Measurements from ENCODE around the gene CRB1. TPM values are rescaled to one million over a fixed set of nuclear protein-coding genes. Genes with fewer than 3 reads are reported as not detected.

The CRB1 gene
- total RNA-seq, 1 donor from 2014 or later, result not detected

- no peak for DNase-seq (ENCODE audit: extremely low read depth, low read depth, low spot score)
Observed at GRCh38 chr1:197342044-197342565, 74.1 kb downstream of the CRB1 start.

GRCh38 chr1:197342669-197343068 is 74.6 kb downstream of the CRB1 start:
- no peak for DNase-seq (ENCODE audit: extremely low read depth, low read depth, low spot score)

- DNase-seq (ENCODE audit: extremely low read depth, low read depth, low spot score), result no peak
Observed at GRCh38 chr1:197343663-197344273, 75.7 kb downstream of the CRB1 start.

DNA sequence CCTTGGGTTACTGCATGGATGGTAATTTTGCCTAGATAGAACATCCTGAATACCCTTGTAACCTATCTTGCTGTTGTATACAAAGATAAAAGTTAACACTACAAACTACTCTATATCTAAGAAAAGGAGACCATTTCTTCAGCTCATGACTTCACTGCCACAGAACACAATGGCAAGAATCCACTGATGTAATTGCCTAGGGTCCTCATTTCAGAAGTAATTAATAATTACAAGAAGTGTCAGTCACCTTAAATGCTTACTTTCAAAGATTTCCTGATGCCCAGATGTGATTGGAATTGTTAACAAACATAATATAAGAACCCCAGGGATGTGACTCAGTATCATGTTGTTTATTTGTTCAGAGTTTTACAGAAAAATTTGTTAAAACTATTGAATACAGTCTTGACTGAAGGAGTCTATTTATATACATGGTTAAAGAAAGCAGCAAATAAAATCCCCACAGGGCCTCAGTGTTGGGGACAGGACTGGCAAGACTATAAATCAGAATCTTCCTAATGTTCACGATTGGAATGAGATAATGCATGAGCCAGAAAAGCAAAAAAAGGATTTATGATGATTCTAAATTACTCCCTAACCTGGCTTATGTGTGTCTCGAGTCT is 83.9 kb downstream of the CRB1 start:
- no peak for DNase-seq (ENCODE audit: extremely low read depth, low read depth, low spot score)

GRCh38 chr1:197355248-197355995 is 87.4 kb downstream of the CRB1 start:
- no peak for DNase-seq (ENCODE audit: extremely low read depth, low read depth, low spot score)

GRCh38 chr1:197356723-197357533 is 88.9 kb downstream of the CRB1 start:
- peak; percentile 27 for DNase-seq (ENCODE audit: extremely low read depth, low read depth, low spot score)

- no peak for DNase-seq (ENCODE audit: extremely low read depth, low read depth, low spot score)
Observed at GRCh38 chr1:197358959-197359358, 90.9 kb downstream of the CRB1 start.

- DNase-seq (ENCODE audit: extremely low read depth, low read depth, low spot score), result no peak
Observed at GRCh38 chr1:197360068-197360467, 92.0 kb downstream of the CRB1 start.

GRCh38 chr1:197362871-197363270 is 94.8 kb downstream of the CRB1 start:
- no peak for DNase-seq (ENCODE audit: extremely low read depth, low read depth, low spot score)

DNA sequence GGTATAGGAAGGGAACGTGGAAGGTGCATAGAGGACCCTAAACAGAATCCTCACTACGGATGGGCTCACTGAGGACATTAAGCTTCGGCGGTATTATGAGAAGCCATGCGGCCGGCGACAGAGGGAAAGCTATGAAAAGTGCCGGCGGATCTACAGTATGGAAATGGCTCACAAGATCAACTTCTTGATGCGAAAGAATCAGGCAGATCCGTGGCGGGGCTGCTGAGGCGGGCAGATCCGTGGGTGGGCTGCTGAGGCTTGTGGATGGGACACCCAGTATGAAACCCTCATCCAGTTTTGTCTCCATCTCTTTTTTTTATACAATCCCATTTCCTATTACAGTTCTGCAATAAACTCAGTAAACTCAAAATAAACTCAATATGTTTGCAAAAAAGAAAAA is 95.8 kb downstream of the CRB1 start:
- DNase-seq (ENCODE audit: extremely low read depth, low read depth, low spot score), result no peak

DNA sequence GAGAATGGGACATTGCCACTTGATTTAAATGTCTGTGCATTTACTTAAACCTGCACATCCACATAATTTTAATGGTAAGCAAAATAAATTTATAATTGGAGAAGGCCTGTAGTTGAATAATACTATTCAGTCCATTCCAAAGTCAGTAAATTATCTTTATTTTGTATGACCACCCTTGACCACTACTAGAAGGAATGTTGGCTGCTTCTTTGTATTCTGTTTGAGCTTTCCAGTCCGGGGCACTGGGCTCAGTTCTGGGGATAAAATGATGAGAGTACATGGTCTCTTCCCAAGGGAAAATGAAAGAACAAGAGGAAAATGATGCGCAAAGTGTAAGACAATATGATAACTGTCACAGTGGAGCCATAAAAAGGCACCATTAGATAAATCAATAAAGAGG is 98.9 kb downstream of the CRB1 start:
- DNase-seq (ENCODE audit: extremely low read depth, low read depth, low spot score), result no peak

DNA sequence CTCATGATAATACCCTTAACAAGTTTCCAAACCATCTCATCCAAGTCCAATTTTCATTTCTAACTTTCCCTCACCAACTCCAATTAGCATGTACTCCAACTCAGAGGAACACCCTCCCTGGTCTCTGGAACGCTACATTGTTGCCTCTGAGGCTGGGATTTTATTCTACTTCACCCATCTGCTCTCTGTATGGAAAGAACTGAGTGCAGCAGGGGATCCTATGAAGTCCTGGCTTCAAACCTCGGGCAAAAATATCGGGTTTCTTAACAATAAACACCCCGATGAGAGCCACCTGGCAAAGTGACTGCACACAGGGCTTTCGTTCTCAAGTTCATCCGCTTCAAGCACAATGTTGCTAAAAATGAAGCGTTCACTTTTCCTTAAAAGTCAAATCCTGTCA is 99.6 kb downstream of the CRB1 start:
- no peak for DNase-seq (ENCODE audit: extremely low read depth, low read depth, low spot score)

DNA sequence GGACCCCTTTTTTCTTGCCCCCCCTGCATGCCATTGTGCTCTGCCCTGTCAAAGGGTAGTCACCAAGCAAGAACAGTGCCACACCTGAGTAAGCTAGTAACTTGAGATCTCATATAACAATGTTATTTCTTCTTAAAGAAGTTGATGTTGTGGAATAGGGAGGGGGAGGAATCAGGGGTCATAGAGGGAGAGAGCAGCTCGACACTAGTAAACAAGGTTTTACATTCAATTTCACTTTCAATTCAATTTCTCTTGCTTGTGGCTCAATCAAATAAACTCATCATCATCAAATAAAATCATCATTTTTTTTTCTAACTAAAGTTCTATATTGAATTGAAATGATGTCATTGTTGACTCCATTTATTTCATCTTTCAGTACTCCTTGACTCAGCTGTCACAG is 106.4 kb downstream of the CRB1 start:
- DNase-seq (ENCODE audit: extremely low read depth, low read depth, low spot score), result no peak

- no peak for DNase-seq (ENCODE audit: extremely low read depth, low read depth, low spot score)
Observed at GRCh38 chr1:197384471-197384870, 116.4 kb downstream of the CRB1 start.

GRCh38 chr1:197388801-197389200 is 120.7 kb downstream of the CRB1 start:
- no peak for DNase-seq (ENCODE audit: extremely low read depth, low read depth, low spot score)

- DNase-seq (ENCODE audit: extremely low read depth, low read depth, low spot score), result no peak
Observed at GRCh38 chr1:197390856-197391255, 122.8 kb downstream of the CRB1 start.

DNA sequence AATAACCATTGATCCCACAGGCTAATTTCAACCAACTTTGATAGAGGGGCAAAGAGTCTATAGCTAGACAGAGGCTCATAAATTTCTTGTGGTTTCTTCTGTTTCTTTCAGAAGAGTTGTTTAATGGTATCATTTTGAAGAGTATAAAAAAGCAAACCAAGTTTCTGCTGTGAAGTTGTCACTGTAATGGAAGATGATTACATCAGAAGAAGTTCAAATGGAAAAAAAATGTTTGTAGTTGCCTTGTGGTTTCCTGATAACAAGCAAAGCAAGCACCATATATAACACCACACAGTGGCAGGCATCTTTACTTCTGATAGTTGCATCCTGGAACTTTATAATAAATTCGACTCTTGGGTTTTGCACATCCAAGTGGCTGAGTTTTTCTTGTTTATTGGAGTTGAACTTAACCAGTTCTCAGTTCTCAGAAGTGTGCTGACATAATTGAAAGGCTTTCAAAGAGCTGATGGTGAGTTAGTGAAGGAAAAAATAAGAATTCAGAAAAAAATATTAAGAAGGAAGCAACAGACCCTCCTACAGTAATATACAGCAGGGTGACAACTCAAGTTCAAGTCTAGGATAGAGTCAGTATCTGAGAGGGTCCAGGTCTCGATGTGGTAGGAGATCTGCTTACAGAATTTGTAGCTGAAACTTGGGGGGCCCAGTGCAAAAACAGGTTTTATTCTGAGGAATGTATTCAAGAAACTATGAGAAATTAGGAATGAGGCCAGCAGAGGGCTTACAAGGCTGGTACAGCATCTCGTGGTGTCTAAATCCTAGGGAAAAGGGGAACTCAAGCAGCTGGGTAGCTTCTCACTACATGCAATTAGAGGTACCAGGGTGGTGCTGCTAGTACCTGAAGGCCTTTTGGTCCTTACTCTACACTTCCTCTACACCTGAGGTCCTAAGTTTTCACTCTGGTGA is 123.5 kb downstream of the CRB1 start:
- DNase-seq (ENCODE audit: extremely low read depth, low read depth, low spot score), result no peak

- DNase-seq (ENCODE audit: extremely low read depth, low read depth, low spot score), result no peak
Observed at GRCh38 chr1:197392541-197392940, 124.5 kb downstream of the CRB1 start.

GRCh38 chr1:197393105-197393504 is 125.1 kb downstream of the CRB1 start:
- DNase-seq (ENCODE audit: extremely low read depth, low read depth, low spot score), result no peak

- DNase-seq (ENCODE audit: extremely low read depth, low read depth, low spot score), result no peak
Observed at GRCh38 chr1:197393772-197394171, 125.7 kb downstream of the CRB1 start.

Measured in glomerular endothelial cell (primary cell).